Stimulated activated CD4-positive, alpha-beta T cell treated with anti-CD3 and anti-CD28 coated beads, TNF-alpha, amount 100 ng/mL, for 4 hours (primary cell): ENCODE measurements around the gene PSMB7.

Experiments used
- DNase-seq, 3 experiments: peaks; one replicate each; pipeline ENCODE4 v3.0.0-alpha.2; 2020; ENCODE audit warnings: low read depth in 3 of 3

The PSMB7 gene

DNA sequence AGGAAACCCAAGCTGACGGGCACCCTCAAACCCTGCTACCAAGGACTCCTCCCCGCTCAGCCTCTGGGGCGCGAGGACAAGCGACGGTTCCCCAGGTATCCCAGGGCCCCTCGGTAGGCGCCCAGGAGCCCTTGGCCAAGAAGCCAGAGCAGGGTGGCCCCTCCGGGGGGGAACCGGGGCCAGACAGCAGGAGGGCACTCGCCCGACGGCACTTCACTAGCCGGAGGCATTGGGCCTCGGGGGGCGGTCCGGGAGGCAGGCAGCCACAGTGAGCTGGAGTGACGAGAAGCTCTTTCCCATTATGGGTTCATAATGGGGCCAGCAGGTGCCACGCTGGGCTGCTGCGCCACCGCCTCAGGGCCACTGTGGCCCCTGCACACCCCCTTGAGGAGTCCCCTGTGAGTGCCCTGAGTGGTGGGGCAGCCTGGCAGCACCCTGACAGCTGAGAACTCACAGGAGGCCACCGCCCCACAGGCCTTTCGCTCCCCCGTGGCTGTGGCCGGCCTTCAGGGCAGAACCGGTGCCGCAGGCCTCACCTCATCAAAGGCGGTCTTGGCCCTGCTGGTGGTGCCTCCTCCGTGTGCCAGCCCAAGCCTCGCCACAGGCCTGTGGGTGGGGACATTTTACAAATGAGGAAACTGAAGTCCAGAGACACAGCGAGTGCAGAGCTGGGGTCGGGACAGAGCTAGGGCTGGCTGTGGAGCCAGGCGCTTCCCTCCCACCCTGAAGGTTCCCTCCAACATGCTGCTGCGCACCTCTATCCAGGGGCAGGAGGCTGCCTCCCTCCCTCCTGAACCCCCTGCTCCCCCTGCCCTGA lies 68.7 kb downstream of the PSMB7 start:
- DNase-seq: no peak

DNA sequence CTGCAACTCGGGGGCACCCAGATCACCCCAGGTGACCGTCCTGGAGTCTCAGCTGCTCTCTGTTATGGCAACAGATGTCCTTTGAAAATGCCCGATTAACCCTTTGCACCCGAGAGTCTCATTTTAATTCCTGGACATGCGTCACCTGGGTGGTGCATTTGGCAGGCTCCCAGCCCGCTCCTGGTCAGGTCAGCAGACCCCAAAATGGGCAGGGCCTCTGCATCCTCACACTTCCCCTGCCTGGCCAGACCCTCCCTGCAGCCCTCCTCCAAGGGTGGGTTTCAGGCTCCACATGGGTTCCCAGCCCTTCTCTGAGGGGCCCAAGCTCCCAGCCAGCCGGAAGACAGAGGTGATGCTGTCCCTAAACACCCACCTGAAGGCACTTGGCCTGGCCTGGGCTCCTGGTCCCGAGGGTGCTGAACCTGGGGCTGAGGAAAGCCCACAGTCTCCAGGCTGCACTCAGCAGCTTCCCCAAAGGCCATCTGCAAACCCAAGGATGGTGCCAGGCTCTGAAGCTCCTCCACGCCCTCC lies 69.4 kb downstream of the PSMB7 start:
- no peak for DNase-seq

DNA sequence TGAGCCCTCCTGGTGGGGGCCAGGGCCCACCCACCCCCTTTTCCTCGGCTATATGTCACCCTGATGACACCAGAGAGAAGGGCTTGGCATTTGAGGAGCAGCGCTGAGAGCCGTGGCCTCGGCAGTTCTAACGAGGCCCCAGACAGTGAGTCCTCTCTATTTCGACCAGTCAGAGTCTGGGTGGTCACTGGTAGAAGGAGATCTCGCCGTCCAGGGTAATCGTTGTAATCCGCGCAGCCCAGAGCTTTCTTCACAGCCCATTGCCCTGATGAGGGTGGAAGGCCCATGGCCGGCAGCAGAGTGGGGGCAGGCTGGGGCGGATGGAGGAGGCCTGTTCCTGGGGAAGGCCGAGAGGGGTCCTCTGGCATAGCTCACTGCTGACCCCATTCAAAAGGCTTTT lies 70.2 kb downstream of the PSMB7 start:
- no peak for DNase-seq

DNA sequence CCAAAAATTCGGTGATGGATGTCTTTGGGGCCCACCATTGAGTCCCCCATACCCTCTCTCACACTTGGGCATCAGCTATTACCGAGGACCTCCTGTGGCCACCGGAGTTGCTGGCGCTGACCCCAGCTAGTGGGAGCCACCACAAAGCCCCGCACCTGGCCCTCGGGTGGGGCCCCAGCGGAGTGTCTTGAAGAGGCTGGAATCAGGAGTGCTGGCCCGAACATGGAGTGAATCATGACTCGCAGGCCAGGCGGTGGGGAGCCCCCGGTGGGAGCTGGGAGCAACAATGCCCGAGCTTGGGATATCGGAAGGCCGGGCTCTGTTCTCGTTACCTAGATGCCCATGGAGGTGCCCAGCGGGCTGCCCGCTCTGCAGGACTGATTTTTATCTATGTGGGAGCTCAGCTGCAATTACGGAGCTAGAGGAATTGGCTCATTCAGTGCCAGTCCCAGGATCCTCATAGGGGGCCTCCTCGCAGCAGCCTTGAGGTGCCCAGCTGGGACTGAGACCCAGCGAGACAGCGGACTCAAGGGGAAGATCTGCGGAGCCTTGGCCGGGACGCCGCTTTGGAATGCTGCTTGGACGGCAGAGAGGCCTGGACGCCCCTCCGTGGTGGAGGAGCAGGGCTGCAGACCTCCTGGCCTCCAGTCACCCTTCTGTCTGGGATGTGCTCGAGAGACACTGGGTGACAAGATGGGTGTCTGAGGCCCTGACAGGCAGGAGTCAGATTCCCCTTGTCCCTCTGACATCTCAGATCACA lies 70.8 kb downstream of the PSMB7 start:
- DNase-seq: no peak

DNA sequence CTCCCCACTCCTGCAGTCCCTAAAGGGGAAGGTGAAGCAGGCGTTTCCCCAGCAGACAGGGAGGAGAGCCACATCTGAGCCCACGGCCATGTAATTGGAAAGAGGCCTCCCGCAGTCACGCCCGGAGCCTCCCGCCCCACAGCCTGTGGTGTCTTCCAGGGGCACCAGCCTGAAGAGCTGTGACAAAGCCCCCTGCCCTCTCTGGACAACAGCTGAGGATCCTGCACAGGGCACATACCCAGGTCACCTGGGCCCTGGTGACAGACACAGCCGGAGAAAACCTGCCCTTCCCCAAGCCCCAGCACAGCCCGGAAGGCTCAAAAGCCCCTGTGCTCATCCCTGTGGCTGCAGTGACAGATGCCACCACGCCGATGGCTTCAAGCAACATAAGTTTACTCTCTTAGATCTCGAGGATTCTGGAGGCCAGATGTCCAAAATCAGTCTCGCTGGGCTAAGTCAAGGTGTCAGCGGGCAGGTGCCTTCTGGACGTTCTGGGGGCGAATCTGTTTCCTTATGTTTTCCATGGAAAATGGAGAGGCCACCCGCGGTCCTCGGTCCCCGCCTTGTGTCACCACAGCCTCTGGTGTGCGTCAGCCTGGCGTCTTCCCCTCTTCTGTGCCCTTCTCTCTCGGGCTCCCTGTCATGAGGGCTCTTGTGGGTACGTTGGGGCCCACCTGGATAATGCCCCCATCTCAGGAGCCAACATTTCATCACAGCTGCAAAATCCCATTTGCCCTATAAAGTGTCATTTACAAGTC lies 71.5 kb downstream of the PSMB7 start:
- no peak for DNase-seq

DNA sequence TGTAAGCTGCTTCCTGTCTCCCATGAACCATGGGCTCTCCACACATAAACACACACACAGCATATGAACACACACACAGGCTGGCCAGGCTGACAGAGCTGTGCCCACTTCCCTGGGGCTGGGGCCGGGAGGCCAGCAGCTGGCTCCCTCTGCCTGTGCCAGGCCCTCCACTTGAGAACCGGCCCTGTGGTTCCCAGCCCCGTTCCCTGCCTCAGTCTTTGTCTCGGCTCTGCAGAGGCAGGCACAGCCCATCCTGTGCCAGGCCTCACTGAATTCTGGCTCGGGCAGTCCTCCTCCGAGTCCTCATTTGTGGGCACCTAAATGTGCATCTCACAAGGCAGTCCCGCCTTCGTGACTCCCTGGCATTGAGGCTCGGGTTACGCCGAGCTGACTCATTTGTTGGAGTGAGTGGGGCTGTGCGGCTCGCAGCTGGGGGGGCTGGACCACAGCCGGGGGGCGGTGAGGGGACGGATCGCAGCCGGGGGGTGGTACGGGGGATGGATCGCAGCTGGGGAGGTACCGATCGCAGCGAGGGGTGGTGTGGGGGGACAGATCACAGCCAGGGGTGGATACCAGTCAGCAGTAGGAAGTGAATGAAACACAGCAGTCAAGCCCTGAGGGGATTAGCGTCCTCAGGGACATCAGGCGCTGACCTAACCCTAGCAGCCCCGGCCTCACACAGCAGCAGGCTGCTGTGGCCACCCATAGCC lies 72.3 kb downstream of the PSMB7 start:
- DNase-seq: no peak

DNA sequence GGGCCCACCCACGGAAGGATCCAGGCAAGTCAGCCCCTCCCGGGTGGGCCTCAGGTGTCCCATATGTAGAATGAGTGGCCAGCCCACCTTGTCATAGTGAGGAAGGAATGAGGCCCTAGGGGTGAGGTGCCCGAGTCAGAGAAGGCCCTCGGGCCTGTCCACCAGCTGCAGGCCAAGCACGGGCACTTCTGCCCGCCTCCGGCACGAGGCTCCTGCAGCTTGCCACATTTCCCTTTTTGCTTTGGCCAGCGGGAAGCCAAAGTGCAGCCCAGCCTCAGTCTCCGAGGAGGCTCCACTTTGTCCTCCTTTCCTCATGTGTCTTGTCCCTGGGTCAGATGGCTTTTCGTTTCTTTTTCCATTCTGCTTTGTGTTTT lies 72.9 kb downstream of the PSMB7 start:
- DNase-seq: no peak

DNA sequence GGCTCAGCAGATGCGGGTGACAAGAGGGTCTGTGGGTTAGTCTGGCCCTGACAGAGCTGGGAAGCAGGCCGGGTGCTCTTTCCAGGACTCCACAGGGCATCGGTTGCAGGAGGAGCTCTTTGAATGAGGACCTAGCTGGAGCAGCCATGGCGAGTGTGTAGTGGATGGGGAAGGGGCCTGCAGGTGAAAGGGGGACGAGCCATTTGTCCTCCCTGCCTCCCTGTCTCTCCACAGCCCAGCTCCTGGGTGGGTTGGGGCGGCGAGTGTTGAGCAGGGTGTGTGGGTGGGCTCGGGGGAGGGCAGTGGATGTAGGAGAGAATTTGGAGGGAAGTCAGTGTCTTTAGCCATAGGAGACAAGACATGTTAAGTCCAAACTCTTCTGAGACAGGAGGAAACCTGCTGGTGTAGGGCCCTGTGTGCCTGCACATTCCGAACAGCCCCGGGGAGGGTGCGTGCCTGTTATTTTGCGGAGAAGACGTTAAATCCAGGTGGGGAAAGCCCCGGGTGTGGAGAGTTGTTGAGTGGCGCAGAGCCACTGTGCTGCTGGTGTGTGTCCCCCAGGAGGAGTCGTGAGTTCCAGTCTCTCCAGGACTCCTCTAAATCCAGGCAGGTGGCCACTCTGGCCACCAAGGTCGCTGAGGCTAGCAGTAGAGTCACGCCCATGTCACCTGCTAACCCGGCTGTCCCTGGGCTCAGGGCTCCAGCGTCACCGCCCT lies 73.6 kb downstream of the PSMB7 start:
- DNase-seq: no peak

DNA sequence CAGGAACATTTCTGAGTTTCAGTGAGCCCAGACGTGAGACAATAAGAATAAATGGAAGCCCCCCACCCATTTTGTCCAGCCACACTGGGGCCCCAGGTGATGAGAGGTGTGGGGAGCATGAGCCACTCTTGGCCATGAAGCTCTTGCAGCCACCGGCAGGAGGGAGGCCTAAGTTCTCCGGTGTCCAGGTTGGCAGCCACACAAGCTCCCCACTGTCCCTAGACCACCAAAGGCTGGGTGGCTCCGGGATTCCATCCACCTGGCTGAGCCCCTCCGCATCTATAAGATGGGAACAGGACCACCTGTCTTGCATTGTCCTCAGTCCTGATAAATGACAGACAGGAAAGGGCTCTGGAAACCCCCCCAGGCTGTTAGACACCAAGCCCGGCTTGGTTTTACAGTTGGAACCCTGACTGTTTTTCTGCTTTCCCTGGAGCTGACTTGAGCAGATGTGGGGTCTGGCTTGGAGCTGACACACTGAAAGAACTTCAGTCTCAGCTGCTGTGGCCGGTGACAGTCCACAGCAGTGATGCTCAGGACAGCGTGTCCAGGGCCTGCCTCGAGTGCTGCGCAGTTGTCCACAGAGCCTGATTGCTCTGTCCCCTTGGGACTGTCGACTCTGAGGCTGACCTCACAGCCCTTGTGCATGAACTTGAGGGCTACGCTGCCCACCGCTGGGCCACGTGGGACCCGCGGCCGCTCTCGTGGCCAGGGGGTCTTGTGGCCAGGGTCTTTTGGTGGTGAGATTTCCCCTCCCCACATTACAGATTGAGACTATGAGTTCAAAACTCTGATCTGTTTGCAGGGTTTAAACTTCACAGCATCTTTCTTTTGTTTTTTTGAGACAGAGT lies 74.8 kb downstream of the PSMB7 start:
- no peak for DNase-seq

DNA sequence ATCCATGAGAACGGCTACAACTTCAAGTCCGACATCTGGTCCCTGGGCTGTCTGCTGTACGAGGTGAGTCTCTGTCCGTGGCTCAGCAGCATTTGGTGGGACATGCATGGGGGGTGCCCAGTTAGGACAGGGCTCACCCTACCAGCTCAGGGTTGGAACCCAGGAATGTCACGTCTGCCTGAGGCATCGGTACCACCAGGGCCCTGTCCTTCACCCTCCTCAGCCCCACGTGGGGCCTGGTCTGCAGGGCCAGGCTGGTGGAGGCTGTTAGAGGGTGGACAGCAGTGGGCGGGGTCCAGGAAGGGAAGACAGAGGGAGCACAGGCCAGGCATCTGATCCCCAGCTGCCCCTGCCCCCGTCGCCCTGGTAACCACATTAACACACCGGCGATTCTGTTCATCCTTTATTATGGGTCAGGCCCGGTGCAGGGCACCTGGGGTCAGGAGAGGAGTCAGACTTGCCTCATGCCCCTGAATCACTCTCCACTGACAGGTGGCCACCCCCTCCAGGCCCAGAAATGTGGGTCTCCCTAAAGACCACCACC lies 75.6 kb downstream of the PSMB7 start:
- no peak for DNase-seq

DNA sequence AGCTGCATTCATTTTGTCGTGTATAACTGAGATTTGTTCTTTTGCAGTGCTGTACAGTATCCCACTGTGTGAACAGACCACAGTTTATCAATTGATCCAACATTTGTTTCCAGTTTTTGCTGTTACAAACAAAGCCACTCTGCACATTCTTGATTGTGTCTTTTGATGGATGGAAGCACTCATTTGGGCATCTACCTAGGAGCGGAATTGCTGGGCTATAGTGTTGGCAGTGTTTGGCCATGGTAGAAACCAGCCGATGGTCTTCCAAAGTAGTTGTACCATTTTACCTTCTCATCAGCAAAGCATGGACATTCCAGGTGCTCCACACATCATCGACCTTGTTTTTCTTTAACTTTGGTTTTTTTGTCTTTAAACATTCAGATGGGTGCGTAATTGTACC lies 77.7 kb downstream of the PSMB7 start:
- DNase-seq: no peak

DNA sequence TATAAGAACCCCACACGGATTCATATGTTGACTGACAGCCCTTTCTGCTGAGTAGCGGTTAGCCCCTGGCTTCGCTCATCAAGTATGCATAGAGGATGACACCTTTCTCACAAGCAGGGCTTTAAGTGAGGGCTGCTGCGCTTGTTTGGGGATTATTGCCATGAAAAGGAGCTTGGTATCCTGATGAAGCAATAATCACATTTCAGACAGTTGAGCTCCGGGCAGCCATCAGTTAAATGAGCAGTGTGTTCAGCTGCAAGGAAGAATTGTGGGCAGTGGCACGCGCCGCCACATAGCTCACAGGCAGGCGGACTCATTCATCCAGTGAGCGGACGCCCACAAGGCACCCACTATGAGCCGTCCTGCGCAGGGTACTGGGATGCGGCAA lies 79.9 kb downstream of the PSMB7 start:
- DNase-seq: no peak

DNA sequence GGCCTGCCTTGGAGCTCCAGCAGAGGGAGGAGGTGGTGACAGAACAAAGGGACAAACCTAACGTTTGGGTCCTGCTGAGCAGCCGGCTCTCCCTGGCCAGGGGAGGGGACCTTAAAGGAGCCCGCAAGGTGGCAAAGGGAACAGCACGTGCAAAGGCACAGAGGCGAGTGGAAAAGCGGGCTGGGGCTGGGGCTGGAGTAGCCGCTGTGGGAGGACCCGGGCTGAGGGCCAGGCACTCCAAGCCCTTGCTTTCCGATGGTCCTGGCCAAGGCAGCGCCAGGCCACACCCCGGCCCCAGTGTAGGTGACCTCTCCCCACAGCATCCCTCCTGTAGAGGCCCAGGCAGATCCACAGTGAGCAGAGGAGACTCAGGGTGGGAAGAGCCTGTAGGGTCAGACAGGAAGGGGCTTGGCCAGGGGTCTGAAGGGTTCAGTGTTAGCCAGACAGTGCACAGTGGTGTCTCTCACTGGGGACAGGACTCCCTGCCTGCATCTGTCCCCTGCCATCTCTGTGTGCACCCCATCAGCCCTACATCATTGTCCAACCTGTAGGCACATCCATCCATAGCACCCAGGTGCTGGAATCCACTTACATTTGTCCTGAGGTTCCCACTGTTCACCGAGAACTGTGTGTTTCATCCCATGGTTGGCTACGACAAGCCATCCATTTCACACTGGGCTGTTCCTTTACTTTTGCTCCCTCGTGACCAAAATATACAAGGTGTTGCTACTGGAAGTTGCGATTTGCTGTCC lies 80.5 kb downstream of the PSMB7 start:
- no peak for DNase-seq

DNA sequence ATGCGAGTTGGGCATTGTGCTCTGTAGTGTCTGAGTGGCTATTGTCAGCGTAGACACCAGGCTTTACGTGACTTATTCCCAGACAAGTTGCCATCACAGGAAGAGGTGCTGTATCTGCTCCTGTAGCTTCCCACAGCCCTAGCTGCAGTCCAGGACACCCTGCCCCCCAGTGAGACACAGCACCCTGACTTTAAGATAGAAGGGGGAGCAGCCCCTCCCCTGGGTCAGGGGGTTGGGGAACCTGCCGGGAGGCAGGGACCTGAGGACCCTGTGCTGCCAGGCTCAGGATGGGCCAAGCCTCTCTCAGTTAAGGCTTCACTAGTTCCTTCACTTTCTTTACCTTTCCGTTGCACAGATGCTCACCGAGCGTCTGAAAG lies 82.1 kb downstream of the PSMB7 start:
- no peak for DNase-seq

DNA sequence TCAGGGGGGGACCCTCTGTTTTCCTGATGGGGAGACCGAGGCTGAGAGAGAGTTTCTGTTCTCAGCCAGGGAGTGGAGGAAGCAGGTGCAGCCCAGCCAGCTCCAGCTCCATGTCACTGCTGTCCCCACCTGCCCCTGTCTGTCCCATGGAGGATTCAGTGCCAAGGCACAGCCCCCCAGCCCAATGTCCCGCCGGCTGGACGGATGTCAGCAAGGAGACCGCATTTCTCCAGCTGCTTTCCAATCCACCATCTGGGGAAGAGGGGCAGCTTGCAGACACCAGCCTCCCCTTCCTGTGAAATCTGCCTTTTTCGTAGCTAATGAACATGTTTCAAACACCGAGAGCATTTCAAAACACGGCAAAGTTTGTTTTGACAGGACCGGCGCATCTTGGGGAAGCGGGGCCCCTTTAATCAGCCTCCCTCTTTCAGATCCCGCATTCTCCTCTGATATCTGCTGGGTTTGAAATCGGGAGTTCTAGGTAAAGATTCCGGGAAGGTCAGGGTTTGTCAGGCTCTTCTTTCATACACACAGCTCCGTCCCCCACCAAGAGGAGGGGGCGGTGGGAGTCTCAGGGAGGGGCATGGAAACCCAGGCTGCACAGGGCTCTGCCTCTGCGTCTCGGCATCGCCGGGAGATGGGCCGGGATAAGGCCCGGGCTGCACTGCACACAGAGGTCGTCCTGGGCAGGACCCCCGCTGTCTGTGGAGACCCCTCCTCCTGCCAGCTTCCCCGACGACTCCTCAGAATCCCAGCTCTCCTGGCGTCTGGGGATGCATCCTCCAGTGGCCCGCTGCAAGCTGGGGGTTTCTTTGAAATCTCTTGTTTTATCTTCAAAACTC lies 82.7 kb downstream of the PSMB7 start:
- no peak for DNase-seq

DNA sequence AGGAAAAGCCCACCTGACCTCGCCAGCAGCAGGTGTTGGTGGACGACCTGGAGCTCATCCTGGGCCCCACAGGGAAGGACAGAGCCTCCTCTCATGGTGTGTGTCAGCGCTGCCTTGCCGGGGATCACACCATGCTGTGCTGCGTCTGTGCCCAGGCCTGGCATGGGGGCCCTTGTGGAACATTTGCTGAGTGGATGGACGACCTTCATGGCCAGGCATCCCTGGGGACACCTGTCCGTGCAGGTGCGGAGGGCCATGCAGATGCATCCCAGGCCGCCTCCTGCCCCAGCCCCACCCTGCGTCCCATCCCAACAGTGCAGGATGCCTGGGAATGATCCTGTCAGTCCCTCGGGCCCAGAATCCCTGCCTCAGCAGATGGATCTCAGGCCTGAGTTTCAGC lies 83.7 kb downstream of the PSMB7 start:
- DNase-seq: no peak

DNA sequence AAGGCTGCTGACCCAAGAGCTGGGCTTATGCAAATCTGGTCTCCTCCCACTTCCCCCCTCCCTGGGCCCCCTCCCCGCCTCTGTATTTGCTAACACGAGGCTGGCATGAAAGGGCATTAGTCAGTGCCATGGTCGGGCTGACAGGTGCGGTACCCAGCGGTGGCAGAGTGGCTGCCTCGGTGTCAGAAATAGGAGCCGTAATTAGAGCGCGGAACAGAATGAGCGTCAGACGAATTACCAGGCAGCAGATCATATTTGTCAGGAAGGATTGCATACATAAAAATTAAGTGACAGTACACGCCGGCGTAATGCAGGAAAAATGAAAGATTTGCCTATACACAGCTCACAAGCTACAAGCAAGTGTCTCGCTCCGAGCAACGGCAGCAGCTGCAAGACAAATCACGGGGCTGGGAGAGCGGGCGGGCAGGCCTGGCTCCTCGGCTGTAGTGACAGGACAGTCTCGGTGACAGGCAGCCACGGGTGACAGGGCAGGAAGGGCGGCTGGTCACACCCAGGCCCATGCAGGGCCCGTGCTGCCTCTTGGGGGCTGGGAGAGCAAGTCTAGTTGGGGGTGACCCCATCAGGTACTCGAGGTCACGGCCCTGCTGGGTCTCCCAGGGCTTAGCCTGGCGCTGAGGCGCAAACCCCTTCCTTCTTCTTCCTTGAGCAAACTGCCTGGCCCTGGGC lies 85.1 kb downstream of the PSMB7 start:
- no peak for DNase-seq
